HG03039 (cell line): ENCODE measurements around the gene GOLT1A.

Experiments used
- ATAC-seq: cut with Tn5 transposase; IDR thresholded peaks from one replicate; pipeline ENCODE4 v1.9.1; 2021; ENCODE audit warnings: mild to moderate bottlenecking, moderate library complexity; ENCODE audit not compliant: unreplicated experiment

Gene GOLT1A

GRCh38 chr1:204192589-204193352, 21.0 kb downstream of the GOLT1A start:
- no peak for ATAC-seq

- ATAC-seq, result no peak
These were observed 21.7 kb downstream of the GOLT1A start for GRCh38 chr1:204192046-204192445.

GRCh38 chr1:204191456-204191855, 22.3 kb downstream of the GOLT1A start:
- no peak for ATAC-seq

DNA sequence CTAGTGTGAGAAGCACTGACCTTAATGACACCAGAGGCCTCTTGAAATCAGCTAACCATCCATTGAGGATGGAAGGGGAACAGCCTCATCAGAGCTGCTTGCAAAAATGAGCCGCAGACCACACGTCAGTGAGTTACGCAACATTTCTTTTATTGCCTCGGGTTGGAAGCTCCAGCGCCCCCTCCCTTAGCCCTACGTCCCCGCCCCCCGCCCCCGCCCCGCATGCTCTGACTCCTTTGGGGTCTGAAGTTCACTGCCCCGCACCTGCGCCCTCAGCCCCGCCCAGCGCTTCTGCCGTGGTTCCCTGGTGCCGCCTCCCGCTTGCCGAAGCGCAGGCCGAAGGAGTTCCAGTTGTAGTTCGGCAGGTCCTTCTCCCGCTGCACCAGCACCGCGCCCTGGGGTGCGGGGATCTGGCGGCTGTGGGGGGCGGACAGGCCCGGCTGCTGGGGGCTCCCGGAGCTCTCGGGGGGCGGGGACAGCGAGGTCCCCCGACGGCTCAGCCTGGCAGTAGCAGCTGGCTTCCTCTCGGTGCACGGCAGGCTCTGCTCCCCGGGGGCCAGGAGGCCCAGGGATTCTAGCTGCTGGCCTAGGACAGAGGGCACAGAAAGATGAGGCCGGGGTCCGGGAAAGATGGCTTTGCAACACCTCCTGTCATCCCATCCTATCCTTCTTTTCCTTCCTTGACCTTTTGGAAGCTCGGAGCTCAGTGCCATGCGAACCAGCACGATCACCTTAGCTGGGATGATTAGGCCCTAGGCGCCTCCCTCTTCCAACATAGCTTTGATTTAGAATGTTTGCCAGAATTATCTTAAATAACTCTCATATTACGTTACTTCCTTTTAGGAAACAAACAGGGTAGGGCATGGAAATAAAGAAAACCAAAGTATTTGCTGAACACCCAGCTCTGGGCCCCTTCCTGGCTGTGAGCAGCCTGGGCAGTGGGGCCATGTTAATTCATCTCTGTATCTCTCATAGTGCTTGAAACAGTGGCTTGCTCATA, 23.3 kb downstream of the GOLT1A start:
- ATAC-seq, result no peak

GRCh38 chr1:204188959-204189639, 24.7 kb downstream of the GOLT1A start:
- ATAC-seq, result no peak

DNA sequence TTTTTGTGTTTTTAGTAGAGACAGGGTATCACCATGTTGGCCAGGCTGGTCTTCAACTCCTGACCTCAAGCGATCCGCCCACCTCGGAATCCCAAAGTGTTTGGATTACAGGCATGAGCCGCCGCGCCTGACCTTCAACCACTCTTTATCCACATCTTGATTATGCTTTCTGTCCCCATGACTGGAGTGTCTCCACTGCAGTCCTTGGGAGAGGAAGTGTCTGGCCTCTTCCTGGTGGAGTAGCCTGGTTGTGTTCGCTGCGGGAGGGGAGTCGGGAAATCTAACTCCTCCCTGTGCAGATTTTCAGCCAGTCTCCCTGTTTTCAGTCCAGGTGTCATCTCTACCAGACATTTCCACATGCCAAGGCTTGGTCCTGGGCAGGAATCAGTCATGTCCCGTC, 27.2 kb downstream of the GOLT1A start:
- ATAC-seq, result no peak

DNA sequence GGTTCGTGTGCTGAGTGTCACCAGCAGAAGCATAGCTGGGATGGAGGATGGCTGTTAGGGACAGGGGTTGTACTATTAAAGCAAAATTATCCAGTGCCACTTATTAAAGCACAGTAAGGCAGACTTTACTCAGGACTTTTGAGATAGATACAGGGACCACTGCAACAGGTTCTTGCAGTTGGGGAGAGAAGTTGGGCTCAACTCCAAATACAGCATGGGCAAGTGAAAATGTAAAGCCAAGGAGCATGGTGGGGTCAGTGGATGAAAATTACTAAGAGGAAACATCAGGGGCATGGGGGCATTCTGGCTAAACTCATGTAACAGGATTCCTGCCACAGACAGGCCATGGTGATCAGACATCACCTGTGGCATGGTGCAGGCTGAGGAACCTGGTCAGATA, 32.7 kb downstream of the GOLT1A start:
- ATAC-seq, result no peak

DNA sequence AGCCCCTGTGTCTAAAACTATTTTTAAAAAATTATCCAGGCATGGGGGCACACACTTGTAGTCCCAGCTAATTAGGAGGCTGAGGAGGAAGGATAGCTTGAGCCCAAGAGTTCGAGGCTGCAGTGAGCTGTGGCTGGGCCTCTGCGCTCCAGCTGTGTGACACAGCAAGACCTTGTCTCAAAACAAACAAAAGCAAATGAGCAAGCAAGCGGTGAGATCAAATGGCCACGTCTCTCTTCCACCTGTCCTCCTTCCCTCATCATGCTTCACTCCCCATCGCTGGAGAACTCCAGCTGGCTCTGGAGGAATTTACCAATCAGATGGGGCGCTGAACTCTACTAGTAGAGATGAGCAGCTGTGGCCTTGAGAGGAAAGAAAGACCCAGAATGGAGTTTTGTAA, 33.7 kb downstream of the GOLT1A start:
- ATAC-seq, result no peak

DNA sequence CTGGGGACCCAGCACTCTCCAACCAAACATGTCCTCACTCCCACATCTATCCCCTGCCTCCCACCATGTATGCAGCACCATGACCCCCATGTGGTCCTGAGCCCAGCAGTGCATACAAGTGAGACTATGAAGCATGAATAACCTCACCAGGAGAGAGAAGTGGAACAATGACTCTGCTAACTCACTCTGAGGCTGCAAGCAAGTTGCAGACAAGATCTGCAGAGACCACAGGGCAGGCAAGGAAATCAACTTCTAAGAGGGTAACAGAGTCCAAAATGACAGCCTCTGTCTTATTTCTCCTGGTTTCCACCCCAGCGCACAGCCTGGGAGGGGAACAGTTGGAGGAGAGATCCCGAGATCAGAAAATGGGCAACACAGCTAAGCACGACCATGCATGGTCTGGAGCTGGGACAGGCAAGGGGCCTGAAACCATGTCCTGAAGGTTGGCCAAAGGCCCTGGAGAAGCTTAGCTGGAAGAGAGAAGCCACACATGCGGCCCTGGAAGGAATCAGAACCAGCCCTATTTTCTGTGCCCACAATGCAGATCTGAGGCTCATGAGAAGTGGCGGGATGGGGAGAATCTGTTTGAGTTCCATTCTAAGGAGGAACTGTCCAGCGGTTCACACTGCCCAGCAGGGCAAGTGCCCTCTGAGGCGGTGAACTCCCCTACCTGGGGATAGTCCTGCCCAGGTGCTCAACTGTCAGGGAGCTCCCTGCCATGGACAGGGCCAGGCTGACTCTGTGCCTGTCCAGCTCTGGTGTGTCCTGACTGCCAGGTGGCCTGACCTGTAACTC, 35.1 kb downstream of the GOLT1A start:
- ATAC-seq, result no peak

DNA sequence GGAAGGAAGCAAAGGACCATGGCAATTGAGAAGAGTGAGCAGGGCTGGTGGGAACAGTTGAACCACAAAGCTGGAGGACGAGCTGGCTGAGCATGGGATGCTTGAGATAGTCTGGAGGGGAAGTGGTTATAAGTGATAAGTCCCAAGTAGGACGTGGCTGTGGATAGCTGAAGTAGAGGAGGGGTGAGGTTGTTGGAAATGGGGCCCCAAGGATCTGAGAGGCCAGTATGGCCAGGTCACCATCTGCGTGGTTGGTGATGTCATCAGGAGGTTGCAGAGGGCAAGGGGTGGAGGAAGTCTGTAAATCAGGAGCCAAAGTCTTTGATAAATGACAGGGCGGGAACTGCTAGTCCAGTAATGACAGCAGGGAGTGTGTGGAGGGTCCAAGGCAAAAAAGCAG, 36.7 kb downstream of the GOLT1A start:
- no peak for ATAC-seq

GRCh38 chr1:204176049-204176448, 37.7 kb downstream of the GOLT1A start:
- no peak for ATAC-seq

DNA sequence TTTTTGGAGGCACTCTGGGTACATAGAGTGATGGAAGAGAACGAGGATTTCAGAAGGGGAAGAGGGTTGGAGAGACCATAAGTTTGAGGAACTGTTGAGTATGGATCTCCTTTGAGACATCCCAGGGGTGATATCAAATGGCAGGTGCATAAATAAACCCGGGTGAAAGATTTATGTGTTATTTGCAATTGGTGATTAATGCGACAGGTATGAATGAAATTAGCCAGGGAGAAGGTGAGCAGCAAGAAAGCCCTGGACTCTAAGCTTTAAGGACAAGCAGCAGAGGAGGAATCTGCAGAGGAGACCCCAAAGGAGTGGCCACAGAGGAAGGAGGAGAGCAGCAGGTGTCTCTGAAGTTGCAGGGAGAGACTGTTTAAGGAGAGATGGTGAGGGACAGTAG, 38.8 kb downstream of the GOLT1A start:
- no peak for ATAC-seq

DNA sequence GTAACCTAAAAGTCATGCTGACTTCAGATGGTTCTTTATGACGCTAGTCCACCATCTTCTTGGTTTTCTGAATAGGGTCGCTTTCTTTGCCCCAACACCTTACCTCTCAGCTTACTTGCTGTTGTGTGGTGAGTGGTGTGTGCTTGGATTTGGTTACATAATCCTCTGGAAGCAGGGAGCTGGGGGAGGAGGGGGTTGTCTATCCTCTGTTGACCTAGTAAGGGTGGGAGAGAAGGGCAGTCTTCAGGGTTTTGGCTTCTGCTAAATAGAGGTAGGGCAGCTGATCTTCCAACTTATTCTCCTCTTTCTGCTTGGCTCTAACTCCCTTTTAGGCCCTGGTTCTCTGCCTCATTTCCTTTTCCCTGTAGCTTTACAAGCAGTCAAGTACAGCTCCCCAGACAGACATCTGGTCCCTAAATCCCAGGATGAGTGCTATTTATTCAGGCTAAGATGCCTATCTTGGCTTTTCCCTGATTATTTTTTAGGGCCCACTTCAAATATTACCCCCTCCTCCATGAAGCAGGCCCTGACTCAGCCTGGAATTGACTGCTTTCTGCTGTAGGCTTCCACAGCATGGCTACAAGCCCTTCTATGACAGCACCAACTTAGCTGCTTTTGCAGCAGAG, 41.3 kb downstream of the GOLT1A start:
- no peak for ATAC-seq

DNA sequence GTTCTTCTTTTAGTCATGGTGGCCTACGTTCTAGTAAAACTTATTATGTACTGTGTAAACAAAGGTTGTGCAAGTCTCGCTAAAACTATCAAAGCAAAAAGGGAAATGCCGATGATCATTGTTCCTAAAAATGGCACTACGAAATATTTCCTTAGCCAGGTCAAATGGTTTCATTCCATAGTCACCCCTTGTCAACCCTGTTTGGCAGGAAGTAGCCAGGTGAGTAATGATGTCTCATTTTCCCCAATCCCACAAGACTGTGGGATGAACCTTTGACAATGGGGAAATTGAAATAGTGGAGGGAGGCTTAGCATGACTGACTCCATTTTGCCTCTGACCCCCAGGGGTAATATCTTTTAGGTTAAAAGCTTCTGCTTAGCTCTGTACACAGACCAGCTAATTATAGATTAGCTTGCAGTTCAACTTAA, 42.0 kb downstream of the GOLT1A start:
- ATAC-seq, result no peak

GRCh38 chr1:204170494-204171155, 43.2 kb downstream of the GOLT1A start:
- ATAC-seq, result no peak

GRCh38 chr1:204169858-204170257, 43.9 kb downstream of the GOLT1A start:
- no peak for ATAC-seq

DNA sequence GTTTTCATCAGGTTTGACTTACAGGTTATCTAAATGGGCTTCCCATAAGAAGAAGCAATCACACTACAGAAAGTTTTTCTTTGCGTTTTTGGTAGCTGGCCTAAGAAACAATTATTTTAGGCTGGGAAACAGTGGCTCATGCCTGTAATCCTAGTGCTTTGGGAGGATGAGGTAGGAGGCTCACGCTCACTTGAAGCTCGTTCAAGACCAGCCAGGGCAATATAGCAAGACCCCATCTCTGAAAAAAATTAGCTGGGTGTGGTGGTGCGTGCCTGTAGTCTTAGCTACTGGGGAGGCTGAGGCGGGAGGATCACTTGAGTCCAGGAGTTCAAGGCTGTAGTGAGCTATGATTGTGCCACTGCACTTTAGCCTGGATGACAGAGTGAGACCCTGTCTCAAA, 46.1 kb downstream of the GOLT1A start:
- no peak for ATAC-seq

DNA sequence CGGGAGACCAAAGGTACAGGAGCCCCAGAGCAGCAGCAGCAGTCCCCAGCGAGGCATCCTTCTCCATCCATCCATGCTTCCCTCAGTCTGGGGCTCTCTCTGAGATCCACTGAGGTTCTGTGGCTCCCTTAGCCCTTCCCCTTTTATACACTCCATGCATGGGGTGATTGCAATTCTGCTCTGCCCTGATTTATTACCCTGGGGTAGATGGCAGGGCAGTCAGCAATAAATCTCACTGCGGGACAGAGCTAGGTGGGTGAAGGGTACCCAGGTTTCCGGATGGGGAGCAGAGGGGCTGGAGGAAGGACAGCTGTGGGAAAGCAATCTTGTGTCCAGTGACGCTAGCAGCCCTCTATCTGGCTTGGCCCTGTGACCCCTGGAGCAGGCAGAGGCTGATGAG, 47.6 kb downstream of the GOLT1A start, which contains the start of gene REN:
Gene REN, minus strand, starts transcription at position 119 of the 400 bp plus-strand sequence. Its CDS starts 44 bp downstream, at position 75.
- ATAC-seq, result no peak

GRCh38 chr1:204162494-204163074, 51.2 kb downstream of the GOLT1A start:
- no peak for ATAC-seq
